ENCODE measurements around the gene SHISAL1. TPM values are rescaled to one million over a fixed set of nuclear protein-coding genes. Genes with fewer than 3 reads are reported as not detected.

SHISAL1 gene
- total RNA-seq, 1 donor from 2014 or later = not detected

DNA sequence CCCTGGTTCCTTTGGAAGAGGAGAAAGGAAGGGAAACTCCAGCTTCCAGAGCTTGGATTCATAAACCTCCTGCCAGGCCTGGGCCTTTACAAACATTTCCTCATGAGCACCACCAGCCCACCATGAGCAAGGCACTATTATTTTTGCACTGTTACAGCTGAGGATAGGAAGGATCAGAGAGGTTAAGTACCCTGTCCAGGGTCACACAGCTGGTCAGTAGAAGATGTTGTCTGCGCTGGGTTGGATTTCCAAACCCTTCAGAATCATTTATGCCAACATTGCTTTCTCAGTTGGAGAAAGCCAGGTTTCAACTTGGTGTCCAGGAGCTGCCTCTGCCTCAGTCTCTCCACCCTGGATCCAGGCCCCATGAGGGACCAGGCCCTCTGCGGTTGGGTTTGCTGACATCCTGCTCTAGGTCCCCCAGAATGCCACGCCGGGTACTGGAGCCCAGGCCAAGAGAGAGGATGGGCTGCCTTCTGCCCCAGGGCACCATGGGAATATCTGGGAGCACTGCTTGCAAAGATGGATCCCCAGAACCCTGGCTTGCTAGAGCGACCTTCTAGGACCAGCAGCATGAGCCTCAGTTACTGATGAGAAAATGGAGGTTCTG lies 29.7 kb upstream of the SHISAL1 start:
- intact Hi-C loops (cut with micrococcal nuclease) = no loop called here

DNA sequence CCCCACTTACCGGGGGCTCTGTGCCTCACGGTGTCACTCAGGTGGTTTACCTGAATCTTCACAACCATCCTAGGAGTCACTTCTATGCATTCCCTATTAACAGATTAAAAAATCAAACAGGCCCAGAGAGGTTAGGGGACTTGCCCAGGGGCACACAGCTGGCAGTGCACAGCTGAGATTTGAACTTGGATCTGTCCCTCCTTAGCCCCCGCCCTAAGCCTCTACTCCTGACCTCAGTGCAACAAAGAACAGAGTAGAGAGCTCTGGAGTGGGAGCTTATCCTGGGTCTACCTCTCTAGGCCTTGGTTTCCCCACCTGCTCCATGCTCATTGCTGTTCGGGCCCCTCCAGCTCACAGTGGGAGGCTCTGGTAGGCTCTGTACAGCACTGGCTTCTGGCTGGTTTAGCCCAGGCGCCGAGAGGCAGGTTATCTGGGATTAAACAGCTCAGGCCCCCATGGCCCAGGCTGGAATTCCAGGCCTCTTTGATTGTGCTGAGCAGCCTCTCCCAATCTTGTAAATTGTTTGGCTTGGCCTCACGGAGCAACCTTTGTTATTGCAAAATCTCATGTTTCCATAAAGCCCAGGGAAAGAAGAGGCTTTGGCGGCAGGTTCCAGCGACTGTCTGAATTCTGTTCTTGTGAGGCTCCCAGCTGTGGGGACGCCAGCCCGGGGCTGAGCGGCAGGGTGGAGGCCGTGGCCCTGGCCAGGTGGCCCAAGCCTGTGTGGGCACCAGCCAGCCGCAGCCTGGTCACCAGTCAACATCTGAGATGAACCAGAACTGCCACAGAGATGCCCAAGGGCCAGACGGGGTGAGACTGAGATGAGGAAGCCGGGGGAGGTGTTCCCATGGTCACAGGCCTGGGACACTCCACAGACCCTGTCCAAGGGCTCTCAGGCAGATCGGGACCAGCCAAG lies 28.9 kb upstream of the SHISAL1 start:
- intact Hi-C loops (cut with micrococcal nuclease) = no loop called here

DNA sequence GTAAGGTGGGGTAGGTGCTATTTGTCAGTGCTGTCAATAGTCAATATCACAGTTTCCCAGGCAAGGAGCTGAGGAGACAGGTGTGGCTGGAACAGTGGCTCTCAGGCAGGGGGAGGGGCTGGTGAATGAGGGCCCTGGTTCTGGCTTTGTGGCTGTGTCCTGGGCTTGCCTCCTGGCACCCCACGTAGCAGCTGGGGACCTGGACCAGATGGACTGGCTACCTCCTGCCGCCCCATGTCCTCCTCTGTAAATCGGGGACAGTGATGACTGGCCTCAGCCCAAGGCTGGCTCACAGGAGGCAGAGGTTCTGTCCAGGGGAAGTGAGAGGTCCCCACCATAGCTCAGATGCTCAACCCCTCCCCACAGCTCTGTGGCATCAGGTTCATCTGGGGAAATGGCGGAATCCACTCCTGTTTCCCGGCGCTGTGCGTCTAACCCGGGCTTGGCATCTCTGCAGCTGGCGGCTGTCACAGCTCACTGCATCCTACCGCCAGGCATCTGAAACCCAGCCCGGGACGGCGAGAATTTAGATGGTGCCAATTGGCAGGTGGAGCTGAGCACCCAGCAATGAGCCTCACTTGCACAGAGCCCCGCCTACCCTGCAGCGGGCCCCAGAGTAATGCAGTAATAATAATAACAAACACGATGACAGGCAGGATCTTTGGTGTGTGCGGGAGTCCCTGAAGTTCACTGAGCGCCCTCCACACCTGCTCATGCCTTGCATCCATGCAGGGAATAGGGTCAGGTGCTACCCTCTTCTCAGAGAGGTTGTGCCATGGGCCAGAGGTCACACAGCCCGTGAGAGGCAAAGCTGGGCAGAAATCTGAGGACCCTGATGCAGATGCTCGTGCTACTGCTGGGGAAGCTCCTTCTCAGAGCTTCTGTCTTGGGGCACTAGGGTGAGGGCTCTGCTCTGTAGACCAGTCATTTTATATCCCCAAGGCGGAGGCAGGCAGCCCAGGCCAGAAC lies 27.8 kb upstream of the SHISAL1 start:
- intact Hi-C loops (cut with micrococcal nuclease) = no loop called here

DNA sequence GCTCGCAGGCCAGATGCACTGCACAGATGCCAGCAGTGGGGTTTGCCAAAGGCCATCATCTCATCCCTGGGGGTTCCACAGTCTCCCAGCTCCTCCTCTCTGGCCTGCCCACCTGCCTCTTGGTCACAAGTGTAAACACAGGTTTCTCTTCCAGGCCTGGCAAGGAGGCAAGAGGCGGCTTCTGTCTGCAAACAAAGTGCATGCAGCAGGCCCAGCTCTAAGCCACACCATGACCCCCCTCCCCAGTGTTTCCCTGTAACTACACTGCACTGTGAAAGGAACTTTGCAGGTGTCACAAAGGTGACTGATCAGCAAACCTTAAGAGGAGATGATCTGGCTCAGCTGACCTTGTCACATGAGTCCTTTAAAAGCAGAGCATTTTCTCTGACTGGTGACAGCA lies 26.2 kb upstream of the SHISAL1 start:
- intact Hi-C loops (cut with micrococcal nuclease) = no loop called here

- intact Hi-C loops (cut with micrococcal nuclease) = no loop called here
Measured at GRCh38 chr22:44338177-44338810, 25.5 kb upstream of the SHISAL1 start.

DNA sequence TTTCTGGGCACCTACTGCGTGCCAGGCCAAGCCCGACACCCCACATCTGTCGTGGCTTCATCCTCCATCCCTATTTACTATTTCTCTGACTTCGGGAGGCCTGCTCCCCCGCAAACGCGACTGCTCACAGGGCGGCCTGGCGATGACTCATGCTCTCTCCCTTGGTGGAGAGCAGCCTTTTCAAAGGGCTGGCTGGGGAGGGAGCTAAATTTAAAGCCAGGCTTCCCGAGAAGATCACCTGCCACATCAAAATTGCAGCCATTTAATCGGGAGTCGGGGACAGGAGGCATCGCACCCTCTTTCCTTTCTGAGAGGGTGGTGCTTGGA lies 24.9 kb upstream of the SHISAL1 start:
- intact Hi-C loops (cut with micrococcal nuclease) = no loop called here

DNA sequence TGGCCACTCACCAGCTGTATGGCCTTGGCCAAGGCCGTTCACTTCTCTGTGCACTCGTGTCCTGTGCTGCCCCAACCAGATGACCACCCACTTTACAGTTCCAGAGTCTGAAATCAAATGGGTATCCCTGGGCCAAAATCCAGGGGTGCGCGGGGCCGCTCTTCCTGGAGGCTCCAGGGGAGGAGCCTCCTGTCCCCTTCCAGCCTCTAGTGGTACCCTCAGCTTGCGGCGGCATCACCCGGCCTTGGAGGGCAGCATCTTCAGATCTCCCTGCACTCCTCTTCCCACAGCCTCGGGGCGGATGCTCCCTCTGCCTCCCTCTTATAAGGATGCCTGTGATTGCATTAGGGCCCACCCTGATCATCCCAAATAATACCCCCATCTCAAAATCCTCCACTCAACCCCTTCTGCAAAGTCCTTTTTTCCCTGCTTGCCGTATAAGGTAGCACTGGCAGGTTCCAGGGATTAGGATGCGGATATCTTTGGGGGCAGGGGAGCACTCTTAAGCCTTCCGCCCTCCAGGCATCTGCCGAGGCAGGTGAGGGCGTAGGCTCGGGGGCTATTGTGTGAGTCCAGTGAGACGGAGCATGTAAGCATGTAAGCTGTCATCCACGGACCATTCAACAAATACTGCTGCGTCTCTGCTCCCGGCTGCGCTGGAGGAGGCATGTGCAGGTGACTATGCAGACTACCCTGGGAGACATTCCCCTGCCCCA lies 24.4 kb upstream of the SHISAL1 start:
- intact Hi-C loops (cut with micrococcal nuclease) = no loop called here

GRCh38 chr22:44335903-44336803 lies 23.4 kb upstream of the SHISAL1 start:
- intact Hi-C loops (cut with micrococcal nuclease) = no loop called here

GRCh38 chr22:44335066-44335839 lies 22.5 kb upstream of the SHISAL1 start:
- intact Hi-C loops (cut with micrococcal nuclease) = no loop called here

GRCh38 chr22:44333847-44334635 lies 21.3 kb upstream of the SHISAL1 start:
- intact Hi-C loops (cut with micrococcal nuclease) = no loop called here

GRCh38 chr22:44332946-44333345 lies 20.2 kb upstream of the SHISAL1 start:
- intact Hi-C loops (cut with micrococcal nuclease) = no loop called here

- intact Hi-C loops (cut with micrococcal nuclease) = no loop called here
Measured at GRCh38 chr22:44331881-44332714, 19.3 kb upstream of the SHISAL1 start.

GRCh38 chr22:44330744-44331660 lies 18.3 kb upstream of the SHISAL1 start:
- intact Hi-C loops (cut with micrococcal nuclease) = no loop called here

DNA sequence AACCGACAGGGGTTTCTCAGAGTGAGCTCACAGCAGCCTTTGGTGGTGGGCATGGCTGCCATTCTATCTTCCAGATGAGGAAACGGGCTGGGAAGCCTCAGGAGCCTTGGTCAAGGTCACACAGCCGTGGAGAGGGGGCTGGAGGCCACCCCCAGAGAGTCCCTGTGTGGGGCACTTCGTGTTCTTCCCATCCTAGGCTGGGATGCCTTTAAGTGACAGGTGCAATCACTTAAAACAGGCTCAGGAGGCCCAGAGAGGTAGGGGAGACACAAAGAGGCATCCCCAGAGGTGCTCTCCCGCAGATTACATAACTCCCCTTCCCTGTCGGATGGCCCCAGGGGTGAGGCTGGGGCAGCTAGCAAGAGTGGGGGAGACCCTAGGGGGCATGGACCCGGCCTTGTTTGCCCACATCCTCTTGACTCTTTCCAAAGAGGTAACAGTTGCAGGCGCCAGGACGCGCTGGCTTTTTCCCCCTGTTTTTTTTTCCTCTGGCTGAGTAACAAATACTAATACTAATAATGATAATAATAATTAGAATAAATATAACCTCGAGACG lies 17.5 kb upstream of the SHISAL1 start:
- intact Hi-C loops (cut with micrococcal nuclease) = no loop called here

GRCh38 chr22:44329179-44329796 lies 16.5 kb upstream of the SHISAL1 start:
- intact Hi-C loops (cut with micrococcal nuclease) = no loop called here

Measured in T-helper 1 cell treated with Interleukin-12 subunit alpha and Interleukin-12 subunit beta and Interleukin-4 antibody, amounts not matched to agents 30 ng/mL and 1 ng/mL, for 36 hours (primary cell).